ENCODE data around the gene CXorf58. TPM values are rescaled to one million over a fixed set of nuclear protein-coding genes. Genes with fewer than 3 reads are reported as not detected.

Gene CXorf58
- total and polyA plus RNA-seq, 2 experiments from 2014 or later = 0.56 TPM; not detected in 1

- H3K36me3 ChIP-seq (ENCODE audit: insufficient read depth) = no peaks in the 10 kb centered on the region
- H3K4me2 ChIP-seq = no peak overlapping the region
- no peaks in the 10 kb centered on the region for H3K4me1 ChIP-seq (ENCODE audit: insufficient read depth)
- Mint-ChIP-seq H3K4me1 (peaks cover 6% of the 10 kb centered on the region; the same call in 1 of the 3 replicates), H3K4me3 (no peak overlapping the region), H3K27me3 (ENCODE audit: insufficient read depth, low read depth, poor library complexity) (no peaks in the 10 kb centered on the region), H3K27ac (no peak overlapping the region), H3K36me3 (ENCODE audit: low read depth) (no peaks in the 10 kb centered on the region), H3K9me3 (no peaks in the 10 kb centered on the region)
- DNase-seq (ENCODE audit: low spot score) (no peak), ATAC-seq (no peak)
- no peak overlapping the region for H3K27ac ChIP-seq (ENCODE audit: low read depth)
- H3K79me2 ChIP-seq (replicated peaks; ENCODE audit: insufficient read depth) = no peaks in the 10 kb centered on the region
- H4K20me1 ChIP-seq (replicated peaks; ENCODE audit: insufficient read depth) = no peaks in the 10 kb centered on the region
- TF ChIP-seq EZH2phosphoT487 (IDR thresholded peaks at IDR 0.05; ENCODE audit: unreplicated experiment) = no peak
- TF ChIP-seq POLR2AphosphoS5 (IDR thresholded peaks at IDR 0.05; ENCODE audit: low read depth) = no peak
- no peak for TF ChIP-seq NANOG (IDR thresholded peaks at IDR 0.05; ENCODE audit: borderline replicate concordance)
- TF ChIP-seq EZH2 (IDR thresholded peaks at IDR 0.05; ENCODE audit: low read depth, unreplicated experiment) = no peak
- no peak for TF ChIP-seq ZNF331 (CRISPR knock-in tag; IDR thresholded peaks at IDR 0.05; ENCODE audit: low read depth)
- no peak for TF ChIP-seq ZNF114 (CRISPR knock-in tag; IDR thresholded peaks at IDR 0.05)
- TF ChIP-seq CREB1 (CRISPR knock-in tag; IDR thresholded peaks at IDR 0.05; ENCODE audit: low read depth) = no peak
- TF ChIP-seq JUNB (IDR thresholded peaks at IDR 0.05; ENCODE audit: unreplicated experiment) = no peak
- no peak for TF ChIP-seq CTCF (conservative IDR thresholded peaks at IDR 0.05; ENCODE audit: low read depth in 2 of 2)
- TF ChIP-seq, protein P1, sequence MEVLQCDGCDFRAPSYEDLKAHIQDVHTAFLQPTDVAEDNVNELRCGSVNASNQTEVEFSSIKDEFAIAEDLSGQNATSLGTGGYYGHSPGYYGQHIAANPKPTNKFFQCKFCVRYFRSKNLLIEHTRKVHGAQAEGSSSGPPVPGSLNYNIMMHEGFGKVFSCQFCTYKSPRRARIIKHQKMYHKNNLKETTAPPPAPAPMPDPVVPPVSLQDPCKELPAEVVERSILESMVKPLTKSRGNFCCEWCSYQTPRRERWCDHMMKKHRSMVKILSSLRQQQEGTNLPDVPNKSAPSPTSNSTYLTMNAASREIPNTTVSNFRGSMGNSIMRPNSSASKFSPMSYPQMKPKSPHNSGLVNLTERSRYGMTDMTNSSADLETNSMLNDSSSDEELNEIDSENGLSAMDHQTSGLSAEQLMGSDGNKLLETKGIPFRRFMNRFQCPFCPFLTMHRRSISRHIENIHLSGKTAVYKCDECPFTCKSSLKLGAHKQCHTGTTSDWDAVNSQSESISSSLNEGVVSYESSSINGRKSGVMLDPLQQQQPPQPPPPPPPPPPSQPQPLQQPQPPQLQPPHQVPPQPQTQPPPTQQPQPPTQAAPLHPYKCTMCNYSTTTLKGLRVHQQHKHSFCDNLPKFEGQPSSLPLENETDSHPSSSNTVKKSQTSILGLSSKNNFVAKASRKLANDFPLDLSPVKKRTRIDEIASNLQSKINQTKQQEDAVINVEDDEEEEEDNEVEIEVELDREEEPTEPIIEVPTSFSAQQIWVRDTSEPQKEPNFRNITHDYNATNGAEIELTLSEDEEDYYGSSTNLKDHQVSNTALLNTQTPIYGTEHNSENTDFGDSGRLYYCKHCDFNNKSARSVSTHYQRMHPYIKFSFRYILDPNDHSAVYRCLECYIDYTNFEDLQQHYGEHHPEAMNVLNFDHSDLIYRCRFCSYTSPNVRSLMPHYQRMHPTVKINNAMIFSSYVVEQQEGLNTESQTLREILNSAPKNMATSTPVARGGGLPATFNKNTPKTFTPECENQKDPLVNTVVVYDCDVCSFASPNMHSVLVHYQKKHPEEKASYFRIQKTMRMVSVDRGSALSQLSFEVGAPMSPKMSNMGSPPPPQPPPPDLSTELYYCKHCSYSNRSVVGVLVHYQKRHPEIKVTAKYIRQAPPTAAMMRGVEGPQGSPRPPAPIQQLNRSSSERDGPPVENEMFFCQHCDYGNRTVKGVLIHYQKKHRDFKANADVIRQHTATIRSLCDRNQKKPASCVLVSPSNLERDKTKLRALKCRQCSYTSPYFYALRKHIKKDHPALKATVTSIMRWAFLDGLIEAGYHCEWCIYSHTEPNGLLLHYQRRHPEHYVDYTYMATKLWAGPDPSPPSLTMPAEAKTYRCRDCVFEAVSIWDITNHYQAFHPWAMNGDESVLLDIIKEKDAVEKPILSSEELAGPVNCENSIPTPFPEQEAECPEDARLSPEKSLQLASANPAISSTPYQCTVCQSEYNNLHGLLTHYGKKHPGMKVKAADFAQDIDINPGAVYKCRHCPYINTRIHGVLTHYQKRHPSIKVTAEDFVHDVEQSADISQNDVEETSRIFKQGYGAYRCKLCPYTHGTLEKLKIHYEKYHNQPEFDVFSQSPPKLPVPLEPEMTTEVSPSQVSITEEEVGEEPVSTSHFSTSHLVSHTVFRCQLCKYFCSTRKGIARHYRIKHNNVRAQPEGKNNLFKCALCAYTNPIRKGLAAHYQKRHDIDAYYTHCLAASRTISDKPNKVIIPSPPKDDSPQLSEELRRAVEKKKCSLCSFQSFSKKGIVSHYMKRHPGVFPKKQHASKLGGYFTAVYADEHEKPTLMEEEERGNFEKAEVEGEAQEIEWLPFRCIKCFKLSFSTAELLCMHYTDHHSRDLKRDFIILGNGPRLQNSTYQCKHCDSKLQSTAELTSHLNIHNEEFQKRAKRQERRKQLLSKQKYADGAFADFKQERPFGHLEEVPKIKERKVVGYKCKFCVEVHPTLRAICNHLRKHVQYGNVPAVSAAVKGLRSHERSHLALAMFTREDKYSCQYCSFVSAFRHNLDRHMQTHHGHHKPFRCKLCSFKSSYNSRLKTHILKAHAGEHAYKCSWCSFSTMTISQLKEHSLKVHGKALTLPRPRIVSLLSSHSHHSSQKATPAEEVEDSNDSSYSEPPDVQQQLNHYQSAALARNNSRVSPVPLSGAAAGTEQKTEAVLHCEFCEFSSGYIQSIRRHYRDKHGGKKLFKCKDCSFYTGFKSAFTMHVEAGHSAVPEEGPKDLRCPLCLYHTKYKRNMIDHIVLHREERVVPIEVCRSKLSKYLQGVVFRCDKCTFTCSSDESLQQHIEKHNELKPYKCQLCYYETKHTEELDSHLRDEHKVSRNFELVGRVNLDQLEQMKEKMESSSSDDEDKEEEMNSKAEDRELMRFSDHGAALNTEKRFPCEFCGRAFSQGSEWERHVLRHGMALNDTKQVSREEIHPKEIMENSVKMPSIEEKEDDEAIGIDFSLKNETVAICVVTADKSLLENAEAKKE (CRISPR knock-in tag; IDR thresholded peaks at IDR 0.05) = no peak
- no peak for TF ChIP-seq REST (IDR thresholded peaks at IDR 0.05; ENCODE audit: unreplicated experiment)
- no peak for TF ChIP-seq STAT1 (IDR thresholded peaks at IDR 0.05; ENCODE audit: unreplicated experiment)
- no peak for TF ChIP-seq ETS1 (IDR thresholded peaks at IDR 0.05)
- H3K27me3 ChIP-seq (ENCODE audit: insufficient read depth) = no peaks in the 10 kb centered on the region
- no peak overlapping the region for H3K4me3 ChIP-seq
- no peak overlapping the region for H2AFZ ChIP-seq
- no peaks in the 10 kb centered on the region for H3K9me2 ChIP-seq (ENCODE audit: insufficient read depth)
- H3F3A ChIP-seq (replicated peaks; ENCODE audit: low read depth) = no peaks in the 10 kb centered on the region
Observed at GRCh38 chrX:23919148-23919547, 11.3 kb downstream of the CXorf58 start.
